ENCODE results near the gene CD4.
A peak's percentile ranks its signal among the peaks of the same experiment; 100 is the strongest.

The CD4 gene

DNA sequence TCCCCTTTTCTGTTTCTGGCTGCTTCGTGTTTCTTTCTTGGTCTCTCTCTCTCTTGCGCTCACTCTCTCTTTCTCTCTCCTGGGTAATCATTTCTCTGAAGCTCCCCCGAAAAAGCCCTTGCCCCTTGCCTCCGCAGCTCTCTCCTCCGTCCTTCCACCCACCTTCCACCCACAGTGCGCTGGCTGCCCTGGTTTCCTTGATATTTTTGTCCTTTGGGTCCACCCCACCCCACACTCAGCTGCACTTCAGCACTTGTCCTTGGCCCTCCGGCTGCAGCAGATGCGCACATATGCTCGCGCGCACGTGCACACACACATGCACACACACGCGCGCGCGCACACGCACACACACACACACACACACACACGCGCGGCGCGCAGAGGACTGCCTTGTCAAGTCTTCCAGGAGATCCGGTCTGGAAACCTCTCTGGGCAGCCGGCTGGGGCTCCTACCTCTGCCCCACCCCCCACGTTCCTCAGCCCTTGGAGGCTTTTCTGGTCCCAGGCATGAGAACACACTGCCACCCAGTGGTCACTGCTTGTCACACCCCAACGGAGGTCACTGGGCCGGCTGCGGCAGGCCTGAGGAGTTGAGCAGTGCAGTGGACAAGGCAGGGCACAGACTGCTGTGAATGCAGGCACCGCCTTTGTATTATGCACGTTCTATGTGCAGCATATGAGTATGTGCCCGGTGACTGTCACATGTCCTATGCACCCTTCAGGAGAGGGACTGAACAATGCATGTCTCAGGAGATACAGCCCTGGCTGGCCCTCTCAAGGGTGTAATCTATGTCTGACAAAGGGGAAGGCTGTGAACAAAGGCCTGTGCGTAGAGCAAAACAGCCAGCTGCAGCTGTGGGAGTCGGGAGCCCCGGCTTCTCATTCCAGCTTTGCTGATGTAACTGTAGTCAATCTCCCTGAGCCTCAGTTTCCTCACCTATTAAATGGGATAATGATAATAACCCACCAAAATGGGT, 10.5 kb upstream of the CD4 start:
- DNase-seq = peak; percentile 55 to 67

DNA sequence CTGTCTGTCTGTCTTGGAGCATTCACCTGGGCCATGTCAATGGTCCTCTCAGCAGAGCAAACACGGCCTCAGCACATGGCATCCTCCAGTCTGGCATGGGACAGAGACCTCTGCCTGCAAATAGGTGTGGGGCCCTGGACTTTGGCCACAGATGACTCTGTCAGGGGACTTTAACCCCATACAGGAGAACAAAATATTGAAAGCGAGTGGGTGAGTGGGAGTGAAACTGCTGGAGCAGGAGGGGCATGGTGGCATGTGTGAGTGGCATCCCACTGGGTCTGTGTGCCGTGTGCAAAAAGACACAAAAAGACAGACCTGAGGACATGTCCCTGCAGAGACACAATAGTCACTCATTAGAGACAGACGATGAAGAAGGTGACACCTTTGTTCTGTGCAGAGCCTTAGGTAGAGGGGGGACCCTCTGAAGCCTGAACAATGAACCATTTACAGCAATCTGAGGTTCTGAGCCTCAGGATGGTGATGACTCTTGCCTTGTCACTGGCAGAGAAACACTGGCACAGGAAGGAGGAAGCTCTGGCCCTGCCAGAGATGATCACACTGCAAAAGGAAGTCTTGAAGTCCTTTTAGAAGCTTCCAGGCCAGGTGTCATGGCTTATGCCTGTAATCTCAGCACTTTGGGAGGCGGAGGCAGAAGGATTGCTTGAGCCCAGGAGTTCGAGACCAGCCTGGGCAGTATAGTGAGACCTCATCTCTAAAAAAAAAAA, 9.5 kb upstream of the CD4 start:
- no peak for DNase-seq

DNA sequence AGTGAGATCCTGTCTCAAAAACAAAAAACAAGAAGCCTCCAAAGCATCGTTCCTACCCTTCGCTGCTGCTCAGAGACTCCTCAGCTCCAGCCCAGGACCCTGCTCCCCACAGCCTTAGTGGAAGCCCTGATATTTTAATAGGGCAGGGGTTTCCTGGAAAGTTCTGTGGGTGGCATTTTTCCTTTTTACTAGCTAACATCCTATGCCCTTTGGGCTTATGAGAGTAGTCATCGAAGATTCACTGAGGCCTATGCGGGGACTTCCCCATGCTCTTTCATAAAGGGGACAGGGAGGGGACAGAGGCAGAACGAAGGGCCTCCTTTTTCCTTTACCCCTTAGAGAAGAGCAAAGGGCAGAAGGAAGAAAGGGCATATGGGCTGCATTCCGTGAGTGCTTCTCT, 8.8 kb upstream of the CD4 start:
- no peak for DNase-seq

DNA sequence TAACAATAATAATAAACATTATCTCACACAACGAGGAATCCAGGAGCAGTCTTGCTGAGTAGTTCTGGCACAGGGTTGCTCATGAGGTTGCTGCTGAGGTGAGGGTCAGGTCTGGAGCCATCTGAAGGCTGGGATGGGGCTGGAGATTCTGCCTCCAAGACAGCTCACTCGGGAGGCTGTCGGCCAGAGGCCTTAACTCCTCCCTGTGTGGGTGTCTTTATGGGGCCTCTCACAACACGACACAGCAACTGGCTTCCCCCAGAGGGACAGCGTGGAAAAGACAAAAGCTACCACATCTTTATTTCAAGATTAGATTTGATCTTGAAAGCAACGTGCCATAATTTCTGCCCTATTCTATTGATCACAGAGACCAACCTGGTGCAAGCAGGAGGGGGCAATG, 7.2 kb upstream of the CD4 start:
- DNase-seq = no peak

DNA sequence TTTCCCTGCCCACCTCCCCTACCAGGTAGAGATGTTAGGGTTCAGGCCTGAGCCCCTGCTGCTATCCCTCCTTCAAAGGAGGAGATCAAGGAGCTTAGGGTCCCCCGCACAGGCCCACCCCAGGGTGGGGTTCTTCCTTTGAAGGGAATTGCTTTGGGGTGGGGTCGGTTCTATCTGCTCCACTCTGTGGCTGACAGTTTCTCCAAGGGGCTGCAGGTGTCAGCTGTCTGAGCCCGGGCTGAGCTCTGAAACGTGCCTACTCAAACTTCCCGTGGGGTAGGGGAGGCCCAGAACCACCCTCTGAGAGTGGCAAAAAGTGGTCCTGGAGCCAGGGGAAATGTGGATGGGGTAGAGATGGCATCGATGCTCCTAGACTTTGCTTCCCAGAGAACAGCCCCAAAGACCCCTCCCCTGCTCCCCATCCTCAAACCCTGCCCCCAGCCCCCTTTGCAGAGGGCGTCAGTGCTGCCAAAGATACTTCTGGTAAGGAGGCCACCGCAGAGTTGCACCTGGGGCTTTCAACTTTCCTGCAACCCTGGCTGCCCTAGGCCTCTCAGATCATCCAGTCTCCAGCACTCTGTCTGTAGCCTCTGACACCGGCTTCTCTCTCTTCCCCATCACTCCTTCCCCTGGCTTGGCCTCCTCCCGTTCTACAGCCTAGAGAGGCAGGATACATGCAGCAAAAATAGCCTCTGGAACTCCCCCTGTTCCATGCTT, 6.3 kb upstream of the CD4 start:
- DNase-seq = no peak

DNA sequence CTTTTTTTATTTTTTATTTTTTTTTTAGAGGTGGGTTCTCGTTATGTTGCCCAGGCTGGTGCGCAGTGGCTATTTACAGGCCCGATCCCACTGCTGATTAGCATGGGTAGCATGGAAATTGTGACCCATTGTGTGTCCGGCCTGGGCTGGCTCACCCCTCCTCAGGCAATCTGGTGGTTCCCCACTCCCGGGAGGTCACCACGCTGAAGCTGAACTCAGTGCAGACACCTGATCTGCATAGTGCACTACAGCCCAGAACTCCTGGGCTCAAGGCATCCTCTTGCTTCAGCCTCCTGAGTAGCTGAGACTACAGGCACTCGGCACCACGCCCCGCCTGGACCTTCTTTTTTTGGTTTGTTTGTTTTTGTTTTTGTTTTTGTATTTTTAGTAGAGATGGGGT, 5.5 kb upstream of the CD4 start:
- DNase-seq = no peak

DNA sequence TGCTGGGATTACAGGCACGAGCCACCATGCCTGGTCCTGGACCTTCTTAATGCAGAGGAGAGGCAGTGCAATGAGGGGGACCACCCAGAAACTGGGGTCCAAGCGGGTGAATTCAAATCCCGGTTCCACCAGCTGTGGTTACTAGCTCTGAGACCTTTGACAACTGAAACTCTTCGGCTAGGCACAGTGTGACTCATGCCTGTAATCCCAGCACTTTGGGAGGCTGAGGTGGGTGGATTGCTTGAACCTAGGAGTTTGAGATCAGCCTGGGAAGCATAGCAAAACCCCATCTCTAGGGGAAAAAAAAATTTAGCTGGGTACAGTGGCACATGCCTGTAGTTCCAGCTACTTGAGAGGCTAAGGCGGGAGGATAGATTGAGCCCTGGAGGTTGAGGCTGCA, 5.0 kb upstream of the CD4 start:
- DNase-seq = no peak

DNA sequence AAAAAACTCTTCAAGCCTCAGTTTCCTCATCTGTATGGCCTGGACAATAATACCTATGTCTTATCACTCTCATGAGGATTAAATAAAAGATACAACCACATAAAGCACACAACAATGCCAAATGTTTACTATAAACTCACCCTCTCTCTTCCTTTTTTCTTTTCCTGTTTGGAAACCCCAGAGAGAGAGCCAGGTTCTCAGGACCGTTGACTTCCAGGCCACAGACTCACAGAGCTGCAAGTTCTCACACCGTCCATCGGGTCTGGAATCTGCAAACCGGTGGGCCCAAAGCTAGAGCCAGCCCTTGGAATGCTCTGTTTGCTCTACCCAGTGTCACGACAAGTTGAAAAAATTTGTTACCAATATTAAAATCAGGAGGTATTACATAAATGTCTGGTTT, 4.6 kb upstream of the CD4 start:
- DNase-seq = no peak

DNA sequence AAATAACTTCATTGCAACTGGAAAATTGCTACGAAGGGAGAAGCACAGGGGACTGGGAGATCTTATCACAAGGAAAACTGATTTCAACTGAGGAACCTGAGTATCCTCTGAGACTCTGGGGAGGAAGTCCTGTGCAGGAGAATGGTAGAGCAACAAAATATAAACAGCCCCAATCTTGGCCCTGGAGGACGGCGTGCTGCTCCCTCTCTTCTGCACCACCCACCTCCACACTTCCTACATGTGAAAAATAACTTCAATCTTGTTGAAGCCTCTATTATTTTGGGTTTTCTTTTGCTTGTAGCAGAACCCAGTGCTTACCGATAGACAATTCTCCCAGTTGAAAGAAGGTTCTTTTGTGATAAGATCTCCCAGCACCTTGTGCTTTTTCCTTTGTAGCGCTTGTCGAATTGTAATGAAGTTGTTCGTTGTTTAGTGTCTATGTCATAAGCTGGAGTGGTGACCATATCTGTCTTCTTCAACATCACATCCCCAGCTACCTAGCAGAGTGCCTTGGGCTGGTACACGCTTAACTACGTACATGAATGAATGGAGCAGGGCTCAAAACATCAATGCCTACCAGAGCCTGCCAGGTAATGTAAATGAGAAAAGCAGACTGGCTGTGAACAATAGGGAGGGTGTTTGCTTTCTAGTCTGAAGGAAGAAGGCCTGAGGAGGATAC, 2.8 kb upstream of the CD4 start:
- no peak for DNase-seq

DNA sequence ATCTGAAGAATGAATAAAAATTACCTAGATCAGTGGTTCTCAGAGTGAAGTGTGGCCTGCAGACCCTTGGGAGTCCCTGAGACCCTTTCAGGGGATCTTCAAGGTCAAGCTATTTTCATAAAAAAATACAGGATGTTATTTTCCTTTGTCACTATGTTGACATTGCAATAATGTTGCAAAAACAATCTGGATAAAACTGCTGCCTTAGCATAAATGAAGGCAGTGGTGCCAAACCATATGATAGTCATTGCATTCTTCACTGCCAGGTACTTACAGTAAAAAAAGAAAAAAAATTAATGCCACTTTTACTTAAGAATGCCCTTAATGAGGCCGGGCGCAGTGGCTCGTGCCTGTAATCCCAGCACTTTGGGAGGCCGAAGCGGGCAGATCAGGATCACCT, 2.0 kb upstream of the CD4 start:
- no peak for DNase-seq

DNA sequence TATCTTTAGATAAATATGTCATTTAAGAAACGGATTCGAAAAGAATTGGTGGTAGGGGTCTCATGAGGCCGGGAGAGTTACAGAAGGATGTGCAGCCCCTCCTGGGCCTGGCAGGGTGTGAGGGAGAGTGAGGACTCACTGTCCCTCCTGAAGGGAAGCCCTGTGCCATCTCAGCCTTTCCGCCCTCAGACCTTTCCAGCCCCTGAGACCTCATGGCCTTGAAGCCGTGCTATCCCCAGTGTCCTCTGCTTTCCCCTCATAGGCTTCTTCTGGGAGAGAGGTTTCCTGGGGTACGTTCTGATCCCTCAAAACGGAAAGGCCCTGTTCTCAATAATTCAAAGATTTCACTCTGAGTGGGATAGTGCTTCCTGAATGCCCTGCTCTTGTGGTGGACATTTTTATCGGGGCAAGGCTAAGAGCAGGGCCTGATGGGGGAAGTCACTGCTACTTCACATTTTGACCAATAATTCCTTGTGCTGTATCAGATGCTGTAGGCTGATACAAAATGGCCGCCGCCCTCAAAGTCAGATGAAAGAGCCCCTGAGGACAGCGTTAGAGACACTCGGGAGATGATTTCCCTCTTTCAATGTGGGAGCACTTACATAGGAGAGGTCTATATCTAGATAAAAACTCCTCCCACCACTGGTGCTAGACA, 1.3 kb downstream of the CD4 start:
- no peak for DNase-seq

DNA sequence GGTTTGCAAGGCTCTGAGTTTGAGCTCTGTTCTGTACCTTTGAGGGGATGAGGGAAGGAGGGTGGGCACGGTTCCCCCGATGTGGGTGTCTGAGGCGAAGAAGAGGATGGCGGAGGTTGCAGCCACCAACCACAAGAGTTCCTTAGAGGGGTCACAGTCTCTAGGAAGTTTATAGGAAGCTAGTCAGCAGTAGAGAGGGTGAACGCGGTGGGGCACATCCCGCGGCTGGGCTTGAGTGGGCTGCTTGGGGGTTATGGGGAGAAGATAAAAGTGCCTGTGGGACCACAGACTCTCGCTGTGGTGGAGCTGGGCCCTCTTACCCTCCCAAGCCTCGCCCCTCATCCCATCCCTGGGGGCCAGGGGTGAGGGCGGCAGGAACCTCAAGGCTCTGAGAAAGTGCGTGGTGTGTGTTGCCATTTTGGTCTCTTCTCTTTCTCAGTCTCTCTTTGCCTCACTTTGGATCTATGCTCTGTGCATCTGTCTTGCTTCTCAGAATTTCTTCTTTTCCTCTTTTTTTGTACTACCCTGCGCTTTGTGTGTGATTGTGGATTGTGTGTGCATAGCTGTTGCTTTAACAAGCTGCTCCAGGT, 2.7 kb downstream of the CD4 start:
- DNase-seq = peak; percentile 25 to 57

DNA sequence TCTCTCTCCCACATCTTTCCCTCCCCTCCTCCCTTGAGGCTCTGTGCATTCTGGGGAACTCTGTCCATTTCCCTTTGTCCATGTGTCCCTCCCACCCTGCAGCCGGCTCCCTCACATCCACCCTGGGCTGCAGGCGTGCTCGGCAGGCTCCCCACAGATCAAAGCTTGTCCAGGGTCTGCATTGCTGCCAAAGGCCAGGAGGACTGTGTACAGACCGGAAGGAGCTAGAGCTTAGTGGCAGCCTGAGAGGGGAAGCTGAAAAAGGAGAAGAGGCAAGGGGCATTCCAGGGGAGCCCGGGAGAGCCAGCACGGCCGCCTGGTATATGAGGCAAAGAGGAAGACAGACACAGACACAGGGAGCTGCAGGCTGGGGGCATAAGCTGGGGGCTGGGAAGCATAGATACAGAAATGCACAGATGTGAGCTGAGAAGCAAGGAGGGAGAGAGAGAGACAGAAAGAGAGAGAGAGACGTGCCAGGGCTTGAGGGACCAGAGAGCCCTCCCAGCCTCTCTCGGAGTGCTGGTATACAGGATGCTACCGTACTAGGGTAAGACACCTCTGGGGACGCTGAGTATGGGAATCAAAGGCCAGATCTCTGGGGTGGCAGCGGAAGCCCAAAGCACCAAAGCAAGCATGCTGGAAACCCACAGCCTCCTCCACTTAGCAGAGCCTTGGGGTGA, 3.3 kb downstream of the CD4 start:
- peak; percentile 75 to 81 for DNase-seq

DNA sequence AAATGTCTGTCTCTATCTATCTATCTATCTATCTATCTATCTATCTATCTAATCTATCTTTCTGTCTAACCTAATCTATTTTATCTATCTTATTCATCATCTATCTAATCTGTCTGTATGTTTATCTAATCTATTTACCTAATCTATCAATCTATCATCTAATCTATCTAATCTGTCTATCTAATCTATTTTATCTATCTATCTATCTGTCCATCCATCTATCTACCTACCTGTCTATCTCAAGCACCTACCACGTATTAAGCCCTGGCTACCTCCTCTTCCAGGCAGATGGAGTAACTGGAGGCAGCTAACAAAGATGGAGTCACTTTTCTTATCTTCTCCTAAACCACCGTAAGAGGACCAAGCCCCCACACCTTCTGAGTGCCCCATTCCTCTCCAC, 5.8 kb downstream of the CD4 start:
- DNase-seq = no peak

DNA sequence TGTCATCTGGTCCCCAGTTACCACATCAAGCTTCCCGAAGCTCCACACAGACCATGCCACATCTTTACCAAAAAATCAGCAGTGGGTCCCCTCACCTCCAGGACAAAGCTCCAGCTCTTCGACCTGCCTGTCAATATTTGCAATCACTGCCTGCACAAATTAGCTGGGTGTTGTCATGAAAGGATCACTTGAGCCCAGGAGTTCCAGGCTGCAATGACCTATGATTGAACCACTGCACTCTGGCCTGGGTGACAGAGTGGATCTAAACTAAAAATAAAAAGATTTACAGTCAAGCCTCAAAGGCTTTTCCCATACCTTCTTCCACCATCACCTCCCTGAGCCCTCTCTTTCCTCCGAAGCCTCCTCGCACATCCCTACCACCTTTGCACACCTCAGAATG, 7.2 kb downstream of the CD4 start:
- DNase-seq = no peak

DNA sequence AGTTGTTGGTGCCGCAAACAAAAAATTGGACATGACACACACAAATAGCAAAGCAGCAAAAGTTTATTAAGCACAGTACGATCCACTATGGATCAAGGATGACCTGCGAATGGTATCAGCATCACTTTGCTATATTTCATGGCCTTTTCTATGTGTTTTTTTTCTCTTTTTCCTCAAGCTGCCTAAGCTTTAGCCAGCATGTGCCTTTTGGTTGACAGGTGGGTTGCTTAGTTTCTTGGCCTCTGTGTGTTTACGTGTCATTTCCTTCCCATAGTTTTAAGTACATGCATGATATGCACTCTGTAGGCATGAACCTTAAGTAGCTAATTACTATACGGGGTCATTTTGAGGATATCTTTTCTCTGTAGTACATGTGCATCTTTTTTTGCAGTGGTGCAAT, 9.8 kb downstream of the CD4 start:
- no peak for DNase-seq

DNA sequence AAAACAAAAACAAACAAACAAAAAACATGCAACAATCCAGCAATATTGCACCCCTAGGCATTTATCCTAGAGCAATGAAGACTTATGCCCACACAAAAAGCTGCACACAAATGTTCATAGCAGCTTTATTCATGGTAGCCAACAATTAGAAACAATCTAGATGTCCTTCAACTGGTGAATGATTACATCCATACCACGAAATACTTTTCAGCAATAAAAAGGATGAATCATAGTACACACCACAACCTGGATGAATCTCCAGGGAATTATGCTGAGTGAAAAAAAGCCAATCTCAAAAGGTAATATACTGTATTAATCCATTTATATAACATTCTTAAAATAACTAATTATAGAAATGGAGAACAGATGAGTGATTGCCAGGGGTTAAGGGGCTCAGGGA, 17.8 kb downstream of the CD4 start:
- DNase-seq = no peak

DNA sequence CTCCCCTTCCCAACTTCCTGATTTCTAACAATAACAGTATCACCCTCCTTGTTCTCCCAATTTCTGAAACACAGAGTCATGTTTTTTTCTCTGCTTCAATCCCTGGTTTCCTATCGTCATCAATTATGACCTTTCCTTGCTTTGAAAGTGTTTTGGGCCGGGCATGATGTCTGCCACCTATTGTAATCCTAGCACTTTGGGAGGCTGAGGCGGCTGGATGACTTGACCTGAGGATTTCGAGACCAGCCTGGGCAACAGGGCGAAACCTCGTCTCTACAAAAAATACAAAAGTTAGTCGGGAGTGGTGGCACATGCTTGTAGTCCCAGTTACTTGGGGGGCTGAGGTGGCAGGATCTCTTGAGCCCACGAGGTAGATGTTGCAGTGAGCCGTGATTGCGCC, 19.7 kb downstream of the CD4 start:
- no peak for DNase-seq

DNA sequence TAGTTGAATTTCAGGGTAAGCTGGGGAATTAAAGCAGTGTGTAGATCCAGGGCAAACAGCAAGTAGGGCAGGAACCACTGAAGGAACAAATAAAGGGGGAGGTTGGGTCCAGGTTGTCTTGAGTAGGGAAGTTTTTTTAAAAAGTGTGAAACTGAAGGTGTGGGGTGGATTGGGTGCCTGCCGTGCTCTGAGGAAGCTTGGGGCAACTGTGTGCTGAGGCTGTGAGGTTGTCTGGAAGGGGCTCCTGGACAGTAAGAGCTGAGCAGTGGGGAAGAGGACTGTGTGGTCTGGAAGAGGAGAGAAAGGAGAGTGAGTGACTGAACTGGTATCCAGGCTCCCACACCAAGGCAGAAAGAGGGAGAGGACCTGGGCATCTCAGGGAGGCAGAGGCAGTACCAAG, 21.4 kb downstream of the CD4 start:
- DNase-seq = no peak

DNA sequence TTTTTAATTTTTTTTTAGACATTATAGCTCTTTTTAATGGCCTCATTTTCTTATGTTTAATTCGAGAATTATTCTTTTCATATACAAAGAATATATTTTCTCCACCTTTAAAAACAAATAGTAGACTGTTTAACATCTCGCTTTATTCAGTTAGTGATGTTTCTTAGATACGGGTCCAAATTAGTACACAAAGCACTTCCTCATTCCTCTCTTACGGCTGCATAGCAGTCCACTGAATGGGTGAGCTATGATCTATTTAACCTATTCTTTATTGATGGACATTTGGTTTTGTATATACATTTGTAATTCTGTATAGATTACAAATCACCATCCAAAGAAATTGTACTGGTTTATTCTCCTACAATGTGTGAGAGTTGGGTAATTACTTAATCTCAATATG, 24.0 kb downstream of the CD4 start:
- no peak for DNase-seq

DNA sequence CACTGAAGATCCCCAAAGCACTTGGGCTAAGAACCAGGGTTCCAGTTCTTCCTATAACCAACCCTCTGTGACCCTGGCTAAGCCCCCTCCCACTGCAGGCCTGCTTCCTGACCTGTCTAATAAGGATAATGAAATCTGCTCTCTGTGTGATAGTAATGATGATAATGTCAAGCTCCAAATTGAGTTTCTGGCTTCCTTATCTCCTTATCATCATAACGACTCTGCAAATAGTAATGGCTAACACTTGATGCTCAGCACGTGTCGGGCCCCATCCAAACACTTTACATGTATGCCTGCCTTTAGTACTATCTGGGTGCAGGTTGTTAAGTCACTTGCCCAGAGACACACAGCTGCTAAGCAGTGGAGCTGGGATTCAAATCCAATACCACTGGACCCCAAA, 27.3 kb downstream of the CD4 start:
- no peak for DNase-seq

DNA sequence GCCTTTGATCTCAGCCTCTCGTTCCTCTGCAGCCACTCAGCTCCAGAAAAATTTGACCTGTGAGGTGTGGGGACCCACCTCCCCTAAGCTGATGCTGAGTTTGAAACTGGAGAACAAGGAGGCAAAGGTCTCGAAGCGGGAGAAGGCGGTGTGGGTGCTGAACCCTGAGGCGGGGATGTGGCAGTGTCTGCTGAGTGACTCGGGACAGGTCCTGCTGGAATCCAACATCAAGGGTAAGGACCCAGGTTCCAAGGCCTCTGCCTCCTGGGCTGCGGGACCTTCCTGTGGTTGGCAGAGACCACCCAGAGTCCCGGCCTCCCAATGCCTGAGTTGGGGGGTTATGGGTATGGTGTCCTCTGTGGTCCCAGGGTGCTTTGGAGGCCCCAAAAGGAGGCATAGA, 27.8 kb downstream of the CD4 start:
- DNase-seq = no peak

Measured in Kasumi-1 (cell line).